Gastroesophageal sphincter (tissue), 3 donors: ENCODE measurements around the gene PRDX1.

Source experiments
- CTCF ChIP-seq, 4 experiments: fragments of 200-600 bp in 2 of 4; fragments of 450-650 bp in 2 of 4; sonication (generic) in 1 of 4; IDR thresholded peaks; one replicate each; pipeline ENCODE4 v1.5.1; 2017 to 2019; ENCODE audit warnings: antibody characterized with exemption in 4 of 4, mild to moderate bottlenecking in 2 of 4, moderate library complexity in 2 of 4
- EP300 ChIP-seq: sonication (generic); formaldehyde crosslinking; IDR thresholded peaks from one replicate; pipeline ENCODE4 v1.6.1; 2017; ENCODE audit warnings: antibody characterized with exemption, mild to moderate bottlenecking
- POLR2A ChIP-seq, 2 donors: fragments of 450-650 bp; IDR thresholded peaks; one replicate each; pipeline ENCODE4 v1.6.1; 2017; ENCODE audit warnings: antibody characterized with exemption in 2 of 2, mild to moderate bottlenecking in 2 of 2, moderate library complexity in 1 of 2
- POLR2AphosphoS5 ChIP-seq: sonication (generic); formaldehyde crosslinking; IDR thresholded peaks from one replicate; pipeline ENCODE4 v1.6.1; 2017; ENCODE audit warnings: antibody characterized with exemption

GRCh38 chr1:45493116-45493697 lies 28.5 kb downstream of the PRDX1 start:
- no peak for TF ChIP-seq POLR2A (IDR thresholded peaks at IDR 0.05)
- peak in 3 of 4 experiments; percentile 53 to 71 (median 61) for TF ChIP-seq CTCF (IDR thresholded peaks at IDR 0.05)
- no peak for TF ChIP-seq POLR2AphosphoS5
- TF ChIP-seq EP300, result no peak
